GM13976 (cell line): ENCODE data around the gene TF.

Source experiments
- DNase-seq: peaks from one replicate; pipeline ENCODE4 v3.0.0; 2012; ENCODE audit warnings: low spot score
- in situ Hi-C: fragments of 300-500 bp; cut with MboI; formaldehyde crosslinking; loops from one replicate; pipeline ENCODE4 v1.12.0; 2022; ENCODE audit warnings: low sequenced_read_pairs, mixed read lengths, inconsistent platforms; ENCODE audit not compliant: unreplicated experiment
- TF ChIP-seq, protein P1 (sequence below): IDR thresholded peaks from 2 replicates; pipeline ENCODE4 v1.5.1; 2012; ENCODE audit warnings: borderline replicate concordance, mild to moderate bottlenecking; ENCODE audit not compliant: insufficient read depth; ENCODE audit errors: extremely low read depth, missing control alignments, control extremely low read depth

The TF gene

DNA sequence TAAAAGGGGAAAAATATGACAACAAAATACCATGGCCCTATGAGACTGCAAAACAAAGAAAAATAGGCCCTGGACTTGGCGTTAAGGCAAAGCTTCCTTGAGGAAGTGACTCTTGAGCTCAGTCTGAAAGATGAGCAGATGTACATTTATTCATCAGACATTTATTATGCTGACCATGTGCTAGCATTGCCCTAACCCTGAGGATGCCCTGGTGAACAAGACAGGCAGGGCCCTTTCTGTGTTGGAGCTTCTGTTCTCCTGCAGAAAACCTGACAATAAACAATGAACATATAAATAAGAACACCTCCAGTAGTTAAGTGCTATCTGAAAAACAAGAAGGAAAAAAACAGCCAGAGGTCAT, 12.4 kb downstream of the TF start:
- TF ChIP-seq, protein P1, sequence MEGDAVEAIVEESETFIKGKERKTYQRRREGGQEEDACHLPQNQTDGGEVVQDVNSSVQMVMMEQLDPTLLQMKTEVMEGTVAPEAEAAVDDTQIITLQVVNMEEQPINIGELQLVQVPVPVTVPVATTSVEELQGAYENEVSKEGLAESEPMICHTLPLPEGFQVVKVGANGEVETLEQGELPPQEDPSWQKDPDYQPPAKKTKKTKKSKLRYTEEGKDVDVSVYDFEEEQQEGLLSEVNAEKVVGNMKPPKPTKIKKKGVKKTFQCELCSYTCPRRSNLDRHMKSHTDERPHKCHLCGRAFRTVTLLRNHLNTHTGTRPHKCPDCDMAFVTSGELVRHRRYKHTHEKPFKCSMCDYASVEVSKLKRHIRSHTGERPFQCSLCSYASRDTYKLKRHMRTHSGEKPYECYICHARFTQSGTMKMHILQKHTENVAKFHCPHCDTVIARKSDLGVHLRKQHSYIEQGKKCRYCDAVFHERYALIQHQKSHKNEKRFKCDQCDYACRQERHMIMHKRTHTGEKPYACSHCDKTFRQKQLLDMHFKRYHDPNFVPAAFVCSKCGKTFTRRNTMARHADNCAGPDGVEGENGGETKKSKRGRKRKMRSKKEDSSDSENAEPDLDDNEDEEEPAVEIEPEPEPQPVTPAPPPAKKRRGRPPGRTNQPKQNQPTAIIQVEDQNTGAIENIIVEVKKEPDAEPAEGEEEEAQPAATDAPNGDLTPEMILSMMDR, result no peak
- no peak for DNase-seq
- in situ Hi-C loops, result no loop called here

DNA sequence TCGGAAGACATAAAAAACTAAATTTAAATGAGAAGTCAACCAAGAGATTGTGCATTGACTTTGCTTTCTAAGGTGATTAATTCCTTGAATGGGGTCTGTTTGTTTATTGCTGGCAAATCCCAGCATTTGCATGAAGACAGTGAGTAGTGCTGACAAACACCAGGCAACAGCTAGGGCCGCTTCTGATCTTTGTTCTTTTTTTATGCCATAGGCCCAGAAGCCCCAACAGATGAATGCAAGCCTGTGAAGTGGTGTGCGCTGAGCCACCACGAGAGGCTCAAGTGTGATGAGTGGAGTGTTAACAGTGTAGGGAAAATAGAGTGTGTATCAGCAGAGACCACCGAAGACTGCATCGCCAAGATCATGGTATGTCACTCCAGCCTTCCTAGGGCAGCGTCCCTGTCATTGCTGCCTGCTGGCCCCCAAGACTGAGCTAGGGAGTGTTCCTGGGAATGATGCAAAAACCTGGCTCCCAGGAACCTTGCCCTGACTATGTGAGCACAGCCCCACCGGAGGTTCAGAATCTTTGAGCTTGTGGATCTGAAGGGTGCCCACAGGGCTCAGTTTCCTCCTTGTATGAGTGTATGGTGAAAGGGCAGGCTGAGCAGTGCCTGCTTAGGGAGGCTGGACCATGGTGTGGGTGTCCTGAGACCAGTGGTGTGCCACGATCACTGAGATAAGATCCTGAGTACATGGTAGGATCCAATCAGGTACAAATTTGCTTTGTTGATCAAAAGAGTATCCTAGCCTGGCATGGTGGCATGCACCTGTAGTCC, 13.0 kb downstream of the TF start:
- in situ Hi-C loops, result no loop called here
- TF ChIP-seq, protein P1, result no peak
- no peak for DNase-seq

- DNase-seq, result no peak
- in situ Hi-C loops, result no loop called here
- TF ChIP-seq, protein P1, result no peak
Measured at GRCh38 chr3:133759740-133760305, 13.6 kb downstream of the TF start.

GRCh38 chr3:133760916-133761315, 14.7 kb downstream of the TF start:
- in situ Hi-C loops, result no loop called here

GRCh38 chr3:133761605-133762484, 15.7 kb downstream of the TF start:
- DNase-seq, result no peak
- in situ Hi-C loops, result no loop called here
- TF ChIP-seq, protein P1, result no peak

More at GRCh38 chr3:133760916-133761315, 14.7 kb downstream of the TF start:
- TF ChIP-seq, protein P1, result no peak
- DNase-seq, result no peak

- TF ChIP-seq, protein P1, result no peak
- DNase-seq, result no peak
- in situ Hi-C loops, result no loop called here
Measured at GRCh38 chr3:133762539-133762938, 16.3 kb downstream of the TF start.
